ENCODE results near the gene SPHK1.
"Not testable (repeated sequence)": the region's sequence is repeated elsewhere in the genome, so short reads cannot be mapped to it uniquely, and the experiment has no call there.

GRCh38 chr17:76359776-76360175 is 24.6 kb upstream of the SPHK1 start:
- TF ChIP-seq, protein P1, sequence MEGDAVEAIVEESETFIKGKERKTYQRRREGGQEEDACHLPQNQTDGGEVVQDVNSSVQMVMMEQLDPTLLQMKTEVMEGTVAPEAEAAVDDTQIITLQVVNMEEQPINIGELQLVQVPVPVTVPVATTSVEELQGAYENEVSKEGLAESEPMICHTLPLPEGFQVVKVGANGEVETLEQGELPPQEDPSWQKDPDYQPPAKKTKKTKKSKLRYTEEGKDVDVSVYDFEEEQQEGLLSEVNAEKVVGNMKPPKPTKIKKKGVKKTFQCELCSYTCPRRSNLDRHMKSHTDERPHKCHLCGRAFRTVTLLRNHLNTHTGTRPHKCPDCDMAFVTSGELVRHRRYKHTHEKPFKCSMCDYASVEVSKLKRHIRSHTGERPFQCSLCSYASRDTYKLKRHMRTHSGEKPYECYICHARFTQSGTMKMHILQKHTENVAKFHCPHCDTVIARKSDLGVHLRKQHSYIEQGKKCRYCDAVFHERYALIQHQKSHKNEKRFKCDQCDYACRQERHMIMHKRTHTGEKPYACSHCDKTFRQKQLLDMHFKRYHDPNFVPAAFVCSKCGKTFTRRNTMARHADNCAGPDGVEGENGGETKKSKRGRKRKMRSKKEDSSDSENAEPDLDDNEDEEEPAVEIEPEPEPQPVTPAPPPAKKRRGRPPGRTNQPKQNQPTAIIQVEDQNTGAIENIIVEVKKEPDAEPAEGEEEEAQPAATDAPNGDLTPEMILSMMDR (IDR thresholded peaks at IDR 0.05): not testable (repeated sequence)
- TF ChIP-seq POLR2A (IDR thresholded peaks at IDR 0.05): not testable (repeated sequence)

Measured in lower leg skin (tissue), 3 donors.